ENCODE results near the gene STIM2. TPM values are rescaled to one million over a fixed set of nuclear protein-coding genes. Genes with fewer than 3 reads are reported as not detected.

Gene STIM2
- total RNA-seq, 1 donor from 2014 or later: 21.9 TPM

DNA sequence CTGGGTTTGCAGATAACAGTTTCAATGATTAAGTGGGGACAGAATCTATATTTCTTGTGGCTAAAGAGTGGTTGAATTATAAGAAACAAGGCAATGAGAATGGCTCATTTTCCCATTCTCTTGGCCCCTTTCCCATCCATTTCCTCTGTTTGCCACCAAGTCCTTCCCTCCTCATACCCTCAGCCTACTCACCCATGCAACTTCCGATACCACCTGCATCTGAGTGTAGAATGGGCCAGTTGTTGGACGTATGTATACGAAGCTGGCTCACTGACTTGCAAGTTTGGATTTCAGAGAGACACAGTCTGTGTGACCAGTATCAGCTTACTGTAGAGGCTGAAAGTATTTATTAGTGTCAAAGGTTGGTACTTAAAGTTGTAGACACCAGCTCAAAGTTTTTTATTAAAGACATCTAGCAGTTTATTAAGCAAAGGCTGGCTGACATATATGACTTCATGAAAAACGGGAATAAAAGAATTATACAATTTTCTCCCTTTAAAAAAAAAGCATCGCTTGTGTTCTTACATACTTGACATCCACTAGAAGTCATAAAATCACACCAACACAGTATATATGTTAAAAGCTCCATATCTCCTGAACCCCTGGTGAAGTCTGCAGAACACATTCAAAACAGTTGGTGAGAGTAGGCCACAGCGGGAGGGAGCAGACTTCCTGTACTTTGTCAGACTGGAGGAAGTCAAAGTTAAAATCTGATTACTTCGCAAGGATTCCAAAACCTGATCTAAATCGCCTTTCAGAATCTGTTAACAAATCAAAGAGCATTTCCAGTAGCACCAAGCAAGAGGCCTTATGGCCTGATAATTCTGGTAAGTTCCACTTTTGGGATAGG lies 22.4 kb upstream of the STIM2 start:
- DNase-seq: no peak

DNA sequence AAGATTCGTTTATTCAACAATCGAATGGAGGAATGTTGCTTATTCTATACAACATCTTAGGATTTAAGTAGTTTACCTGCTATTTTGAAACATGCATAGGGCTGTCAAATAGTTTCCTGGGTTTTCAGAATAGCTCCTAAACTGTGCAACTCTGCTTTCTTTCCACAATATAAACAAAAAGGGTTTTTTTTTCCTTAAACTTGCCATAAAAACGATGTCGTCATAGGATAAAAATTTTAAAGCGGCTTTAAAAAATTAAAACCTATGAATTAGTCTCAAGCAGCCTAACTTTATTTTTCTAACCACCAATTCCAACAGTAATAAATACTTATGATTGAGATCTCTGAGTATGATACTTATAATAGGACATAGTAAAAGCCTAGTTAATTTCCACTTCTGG lies 21.6 kb upstream of the STIM2 start:
- DNase-seq: no peak

DNA sequence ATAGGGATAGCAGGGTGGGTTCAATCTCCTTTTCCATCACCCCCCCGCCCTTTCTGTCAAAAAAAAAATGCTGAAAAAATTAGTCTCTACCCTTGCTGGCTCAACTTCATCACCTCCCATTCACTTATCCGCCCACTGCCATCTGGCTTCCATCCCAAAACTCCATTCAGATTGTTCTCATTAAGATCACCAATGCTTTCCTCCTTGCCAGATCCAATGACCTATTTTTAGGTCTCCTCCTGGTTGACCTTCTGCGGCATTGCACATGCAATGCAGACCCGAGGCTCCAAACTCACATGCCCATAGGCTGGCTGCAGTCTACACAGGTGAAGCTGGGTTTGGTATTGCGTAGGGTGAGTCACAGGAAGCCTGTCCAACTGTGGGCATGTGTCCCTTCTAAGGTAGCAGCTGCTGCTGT lies 21.1 kb upstream of the STIM2 start:
- peak; percentile 25 for DNase-seq

DNA sequence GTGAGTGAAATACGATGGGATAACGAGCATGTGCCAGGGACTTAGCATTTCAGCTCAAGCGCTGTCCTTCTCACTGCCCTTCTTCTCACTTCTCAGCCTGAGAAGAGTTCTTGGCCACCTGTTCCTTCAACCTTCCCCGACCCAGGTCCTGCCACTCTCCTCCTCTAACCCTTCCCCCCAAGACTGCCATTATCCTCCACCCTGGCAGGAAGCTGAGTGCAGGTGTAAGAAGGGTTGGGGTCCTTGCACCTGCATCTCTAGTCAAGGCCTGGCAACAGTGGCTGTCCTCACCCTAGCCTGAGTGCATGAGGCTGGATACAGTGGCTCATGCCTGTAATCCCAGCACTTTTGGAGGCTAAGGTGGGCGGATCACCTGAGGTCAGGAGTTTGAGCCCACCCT lies 19.9 kb upstream of the STIM2 start:
- no peak for DNase-seq

DNA sequence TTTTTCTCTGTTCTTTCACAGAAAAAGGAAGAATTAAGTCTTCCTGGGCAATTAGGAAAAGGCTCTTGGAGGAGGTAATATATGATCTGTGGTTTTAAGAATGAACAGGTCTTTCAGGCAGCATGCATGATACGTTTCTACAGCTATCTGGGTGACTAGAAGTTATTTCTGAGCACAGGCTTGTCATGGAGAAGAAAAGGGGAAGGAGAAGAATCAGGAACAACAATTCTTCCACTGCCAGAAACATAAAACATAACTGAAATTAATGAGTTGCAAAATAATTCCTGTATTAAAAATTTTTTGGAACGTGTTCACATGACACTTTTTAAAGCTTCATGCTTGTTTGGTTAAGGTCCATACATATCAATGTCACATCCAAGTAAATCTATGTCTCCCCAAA lies 17.7 kb upstream of the STIM2 start:
- no peak for DNase-seq

DNA sequence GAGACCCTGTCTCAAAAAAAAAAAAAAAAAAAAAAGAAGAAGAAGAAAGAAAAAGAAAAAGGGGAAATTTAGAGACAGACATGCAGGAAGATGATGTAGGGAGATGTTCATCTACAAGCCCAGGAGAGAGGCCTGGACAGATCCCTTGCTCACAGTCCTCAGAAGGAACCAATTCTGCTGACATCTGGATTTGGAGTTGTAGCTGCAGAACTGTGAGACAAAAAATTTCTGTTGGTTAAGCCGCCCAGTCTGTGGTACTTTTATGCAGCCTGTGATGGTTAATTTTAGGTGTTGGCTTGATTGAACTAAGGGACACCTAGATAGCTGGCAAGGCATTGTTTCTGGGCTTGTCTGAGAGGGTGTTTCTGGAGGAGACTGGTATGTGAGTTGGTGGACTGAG lies 10.1 kb upstream of the STIM2 start:
- DNase-seq: no peak

DNA sequence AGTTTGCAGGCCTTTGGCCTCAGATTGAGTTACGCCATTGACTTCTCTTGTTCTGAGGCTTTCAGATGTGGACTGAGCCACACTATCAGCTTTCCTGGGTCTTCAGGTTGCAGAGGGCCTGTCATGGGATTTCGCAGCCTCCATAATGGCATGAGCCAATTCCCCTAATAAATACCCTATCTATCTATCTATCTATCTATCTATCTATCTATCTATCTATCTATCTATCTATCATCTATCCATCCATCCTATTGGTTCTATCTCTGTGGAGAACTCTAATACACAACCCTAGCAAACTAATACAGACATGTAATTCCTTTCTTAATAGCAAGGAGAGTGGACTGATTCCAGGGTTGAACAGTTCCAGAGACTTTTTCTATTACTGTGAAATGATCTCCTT lies 9.5 kb upstream of the STIM2 start:
- DNase-seq: no peak

DNA sequence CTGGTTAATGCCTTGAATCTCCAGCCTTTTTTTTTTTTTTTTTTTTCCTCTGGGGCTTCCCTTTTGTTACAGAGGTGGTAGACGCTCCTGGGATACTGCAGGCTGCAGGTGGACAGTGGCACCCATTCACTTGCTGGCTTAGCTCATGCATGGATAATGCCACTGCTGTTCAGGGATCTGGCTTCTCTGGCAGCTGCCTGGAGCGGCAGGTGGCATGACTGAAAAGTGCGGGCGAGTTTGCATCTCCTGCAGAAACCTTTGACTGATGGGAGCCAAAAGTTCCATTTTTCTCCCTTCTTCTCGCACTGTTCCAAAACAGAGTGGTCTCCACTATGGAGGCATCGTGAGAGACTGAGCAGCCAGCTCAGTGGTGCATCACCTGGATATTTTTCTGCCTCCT lies 5.9 kb upstream of the STIM2 start:
- no peak for DNase-seq

DNA sequence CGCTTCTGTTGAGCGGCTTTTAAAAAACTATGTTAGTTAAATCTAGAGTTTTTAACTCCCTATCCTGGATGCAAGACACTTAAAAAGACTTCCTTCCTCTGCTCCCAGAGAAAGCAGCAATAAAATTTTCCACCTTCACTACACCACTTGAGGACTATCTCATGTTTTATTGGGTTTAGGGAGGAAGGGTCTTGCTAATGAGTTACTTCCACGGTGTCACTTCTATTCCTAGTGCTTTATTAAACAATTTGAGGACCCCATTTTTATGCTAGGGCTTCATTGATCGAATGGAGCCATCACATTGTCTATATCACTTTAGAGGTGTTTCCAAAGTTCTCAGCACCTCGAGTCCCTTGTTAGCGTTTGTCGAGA lies 3.7 kb upstream of the STIM2 start:
- DNase-seq: no peak

DNA sequence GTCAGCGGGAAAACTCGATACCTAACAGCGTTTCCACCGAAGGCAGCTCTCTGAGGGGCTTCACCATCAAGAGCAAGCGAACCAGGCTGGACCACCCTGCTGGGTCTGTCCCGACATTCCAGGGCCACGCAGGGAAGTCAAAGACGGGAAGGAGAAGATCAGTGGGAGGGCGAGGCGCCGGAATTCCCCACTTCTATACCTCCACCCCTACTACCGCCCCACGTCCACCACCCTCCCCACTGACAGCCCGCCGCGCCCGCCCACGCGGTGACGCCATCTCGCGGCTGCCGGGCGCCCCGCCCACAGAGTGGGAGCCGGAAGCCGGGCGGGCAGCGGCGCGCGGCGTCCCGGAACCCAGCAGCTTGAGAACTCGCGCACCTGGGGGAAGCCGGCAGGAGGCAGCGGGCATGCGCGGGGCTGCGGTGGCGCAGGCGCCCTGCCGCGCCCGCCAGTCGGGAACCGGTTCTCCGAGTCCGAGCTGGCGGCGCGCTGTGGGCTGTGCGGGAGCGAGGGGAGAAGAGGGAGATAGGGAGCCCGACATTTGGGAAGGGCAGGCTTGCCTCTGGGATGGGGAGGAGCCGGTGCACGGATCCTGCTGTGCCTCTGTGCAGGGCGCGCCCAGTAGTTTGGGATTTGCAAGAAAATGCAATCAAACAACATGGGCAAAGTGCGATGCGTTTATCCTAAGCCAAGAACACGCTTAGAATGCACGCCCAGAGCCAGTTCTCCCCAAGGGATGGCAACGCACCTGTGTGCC lies 3.2 kb upstream of the STIM2 start:
- peak; percentile 79 for DNase-seq

DNA sequence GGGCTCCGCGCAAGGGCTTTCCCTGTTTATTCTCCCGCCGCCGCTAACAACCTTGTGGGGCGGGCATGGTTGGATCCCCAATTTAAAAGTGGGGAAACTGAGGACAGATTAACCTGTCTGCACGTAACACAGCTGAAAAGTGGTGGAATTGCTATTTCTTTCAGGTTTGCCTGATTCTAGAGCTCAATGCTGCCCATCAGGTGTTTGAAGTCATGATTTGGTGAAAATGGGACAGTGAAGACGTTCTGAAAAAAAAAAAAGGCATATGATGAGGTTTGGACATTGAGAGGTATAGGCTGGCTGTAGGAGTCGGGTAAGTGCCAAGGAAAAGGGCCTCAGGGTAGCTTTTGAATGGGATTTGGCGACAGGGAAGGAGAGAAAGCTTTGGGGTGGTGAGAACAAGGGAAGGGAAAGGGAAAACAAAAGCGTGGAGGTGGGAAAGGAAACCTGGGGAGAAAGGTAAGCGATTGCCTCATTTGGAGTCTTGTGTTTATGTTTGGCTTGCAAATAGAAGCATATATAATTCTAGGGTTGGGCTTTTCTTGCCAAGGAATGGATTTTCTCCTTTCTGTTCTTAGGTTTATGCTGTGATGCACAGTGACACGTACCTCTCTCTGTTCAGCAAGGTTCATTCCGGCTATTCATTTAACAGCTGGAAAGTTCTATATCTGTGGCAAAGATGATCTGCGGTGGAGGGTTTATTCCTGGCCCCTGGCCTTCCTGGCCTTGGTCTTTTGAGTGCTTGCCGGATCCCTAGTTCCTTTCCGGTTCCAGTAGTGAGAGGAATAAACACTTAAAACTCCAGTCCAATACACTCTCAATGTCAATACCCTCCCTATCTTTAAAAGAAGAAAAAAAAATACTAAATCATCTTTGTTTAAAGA lies 2.4 kb upstream of the STIM2 start:
- DNase-seq: no peak

DNA sequence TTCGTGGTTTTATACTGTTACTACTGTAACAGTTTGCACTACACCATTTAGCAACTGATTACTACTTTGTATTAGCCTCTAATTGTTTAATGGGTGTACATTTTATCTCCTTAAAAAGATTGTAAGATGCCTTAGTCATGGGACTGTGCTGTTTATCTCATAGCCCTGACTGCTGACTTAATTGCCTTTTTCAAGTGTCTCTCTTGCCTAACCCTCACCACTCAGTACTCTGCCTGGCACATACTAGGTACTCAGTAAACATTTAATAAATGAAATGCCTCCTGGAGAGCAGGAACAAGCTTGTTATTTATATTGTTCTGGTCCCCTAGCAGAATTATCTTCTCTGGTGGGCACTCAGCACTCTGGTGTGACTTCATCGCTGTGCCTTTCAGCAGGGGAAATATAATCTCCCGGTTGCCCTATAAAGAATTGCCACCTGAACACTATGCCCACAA lies 1.7 kb upstream of the STIM2 start:
- no peak for DNase-seq

DNA sequence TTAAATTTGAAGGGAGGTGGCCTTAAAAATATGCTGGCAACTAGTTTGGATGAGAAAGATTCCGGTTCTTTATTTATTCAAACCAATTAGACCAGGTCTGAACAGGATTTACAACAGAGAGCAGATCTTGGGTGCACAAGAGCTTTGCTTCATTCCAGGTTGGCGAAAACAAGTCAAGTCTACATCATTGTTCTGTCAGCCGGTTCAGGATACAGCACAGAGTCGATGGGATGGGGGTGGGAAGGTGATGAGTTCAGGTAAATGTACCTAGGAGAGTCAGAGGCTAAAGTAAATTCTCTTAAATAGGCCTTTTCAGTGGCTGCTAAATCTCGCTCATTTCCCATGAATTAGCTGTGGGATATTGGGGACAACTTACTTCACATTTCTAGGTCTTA lies 882 bp upstream of the STIM2 start:
- DNase-seq: no peak

DNA sequence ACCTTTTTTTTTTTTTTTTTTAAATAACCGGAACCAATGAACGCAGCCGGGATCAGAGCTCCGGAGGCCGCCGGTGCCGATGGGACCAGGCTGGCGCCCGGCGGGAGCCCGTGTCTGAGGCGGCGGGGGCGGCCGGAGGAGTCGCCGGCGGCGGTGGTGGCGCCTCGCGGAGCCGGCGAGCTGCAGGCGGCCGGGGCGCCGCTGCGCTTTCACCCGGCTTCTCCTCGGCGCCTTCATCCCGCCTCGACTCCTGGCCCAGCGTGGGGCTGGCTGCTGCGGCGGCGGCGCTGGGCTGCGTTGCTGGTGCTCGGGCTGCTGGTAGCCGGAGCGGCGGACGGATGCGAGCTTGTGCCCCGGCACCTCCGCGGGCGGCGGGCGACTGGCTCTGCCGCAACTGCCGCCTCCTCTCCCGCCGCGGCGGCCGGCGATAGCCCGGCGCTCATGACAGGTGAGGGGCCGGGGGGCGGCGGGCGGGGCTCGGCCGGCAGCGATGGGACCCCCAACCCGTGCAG lies 337 bp downstream of the STIM2 start:
- DNase-seq: no peak

DNA sequence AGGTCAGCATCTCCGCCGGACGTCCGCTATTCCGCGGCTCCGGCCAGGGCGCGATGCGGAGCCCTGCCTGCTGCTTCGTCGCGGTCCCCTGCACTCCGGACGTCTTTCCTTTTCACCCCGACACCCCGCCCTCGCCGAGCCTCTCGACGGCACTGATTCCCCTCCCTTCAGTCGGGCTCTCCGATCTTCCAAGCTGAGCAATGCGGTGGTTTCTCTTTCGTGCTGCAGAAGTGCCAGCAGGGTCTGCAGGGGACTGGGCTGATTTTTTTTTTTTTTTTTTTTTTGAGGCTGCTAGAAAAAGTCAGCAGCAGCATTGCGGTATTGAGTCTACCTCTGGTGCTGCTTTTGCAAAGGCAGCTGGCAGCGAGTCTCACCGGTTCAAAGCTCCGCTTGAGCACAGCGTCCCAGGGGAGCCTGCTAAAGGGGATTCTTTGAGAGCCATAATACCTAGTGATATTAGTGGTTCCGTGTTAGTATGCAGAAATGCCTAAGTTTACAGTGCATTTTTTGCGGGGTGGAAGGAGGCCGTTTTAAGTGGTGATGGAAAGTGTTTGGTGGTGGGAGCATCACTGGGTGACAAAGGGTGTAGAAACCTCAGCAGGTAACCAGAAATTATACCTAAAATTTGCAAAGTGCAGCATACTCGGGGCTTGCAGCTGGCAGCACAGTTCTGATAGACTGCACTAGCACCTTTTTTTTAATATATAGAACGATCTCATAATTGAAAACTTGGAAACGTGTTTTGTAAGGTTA lies 969 bp downstream of the STIM2 start:
- DNase-seq: peak; percentile 54

DNA sequence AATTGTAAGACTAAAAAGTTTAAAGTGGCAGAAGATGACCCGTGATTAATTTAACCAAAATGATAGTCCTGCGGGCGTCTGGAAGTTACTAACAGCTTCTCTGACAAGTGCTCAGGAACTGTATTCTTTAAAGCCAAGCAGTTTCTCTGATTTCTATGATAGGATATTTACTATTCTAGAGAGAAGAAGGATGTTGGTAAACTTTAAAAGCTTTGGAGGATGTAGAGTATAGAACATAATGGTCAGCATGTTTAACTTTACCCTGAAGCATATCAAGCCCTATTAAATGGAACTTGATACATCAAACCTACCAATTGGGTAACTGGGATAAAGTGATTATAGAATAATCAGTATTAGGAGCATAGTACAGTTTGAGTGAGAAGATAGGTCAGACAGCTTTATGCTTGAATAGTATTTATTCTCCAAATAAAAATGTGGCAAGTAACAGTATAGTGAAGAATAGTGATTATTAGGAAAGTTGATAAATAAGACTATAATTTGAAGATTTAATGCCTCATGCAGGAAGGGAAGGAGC lies 1.8 kb downstream of the STIM2 start:
- DNase-seq: no peak

DNA sequence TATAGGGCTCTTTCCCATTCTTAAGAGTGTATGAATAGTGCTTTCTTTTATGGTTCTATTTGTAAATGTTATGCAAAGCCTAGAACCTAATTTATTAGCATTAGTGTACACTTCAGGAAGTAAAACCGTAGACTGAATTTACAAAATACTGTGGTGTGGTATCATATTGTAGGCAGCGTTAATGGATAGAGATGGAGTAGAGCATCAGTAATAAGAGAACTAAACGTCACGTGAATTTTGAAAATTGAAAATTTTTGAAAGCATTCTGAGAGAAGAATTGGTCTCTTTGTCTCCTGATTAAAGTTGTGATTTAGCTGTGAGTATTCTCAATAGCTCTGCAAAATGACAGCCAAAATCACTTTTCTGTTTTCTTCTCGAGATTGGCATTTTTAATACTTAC lies 2.9 kb downstream of the STIM2 start:
- DNase-seq: no peak

DNA sequence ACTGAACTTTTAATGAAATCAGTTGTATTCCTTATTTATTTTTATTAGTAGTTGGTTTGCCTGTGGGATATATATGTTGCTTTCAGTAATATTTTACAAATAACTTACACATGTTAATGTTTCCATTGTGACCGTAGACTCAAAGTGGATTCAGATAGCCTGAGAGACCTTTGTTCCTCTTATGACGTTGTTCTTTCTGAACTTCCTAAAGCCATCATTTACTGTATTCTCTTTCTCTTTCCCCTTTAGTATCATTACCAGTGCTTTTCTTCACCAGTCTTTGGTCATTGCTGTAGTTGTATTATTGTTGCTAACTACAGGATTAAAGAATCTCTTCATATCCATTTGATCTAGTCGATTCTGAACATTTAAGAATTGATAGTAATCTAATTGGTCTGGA lies 4.3 kb downstream of the STIM2 start:
- peak; percentile 6 for DNase-seq

DNA sequence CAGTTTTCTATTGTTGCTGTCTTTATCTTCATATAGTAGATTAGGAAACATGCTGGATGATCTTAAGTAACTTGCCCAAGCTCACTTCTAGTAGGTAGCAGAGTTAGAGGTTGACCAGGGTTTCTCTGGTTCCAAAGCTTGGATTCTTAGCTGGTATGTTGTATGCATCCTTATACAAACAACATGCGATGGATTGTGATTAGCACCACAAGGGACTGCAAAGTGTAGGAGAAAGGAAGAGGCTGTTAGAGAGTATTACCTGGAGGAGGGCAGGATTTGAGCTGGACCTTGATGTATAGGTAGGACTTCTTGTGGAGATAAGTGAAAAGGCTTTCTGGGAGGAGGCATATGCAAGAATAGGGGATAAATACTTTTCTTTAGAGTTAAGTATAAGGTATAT lies 5.6 kb downstream of the STIM2 start:
- DNase-seq: no peak

DNA sequence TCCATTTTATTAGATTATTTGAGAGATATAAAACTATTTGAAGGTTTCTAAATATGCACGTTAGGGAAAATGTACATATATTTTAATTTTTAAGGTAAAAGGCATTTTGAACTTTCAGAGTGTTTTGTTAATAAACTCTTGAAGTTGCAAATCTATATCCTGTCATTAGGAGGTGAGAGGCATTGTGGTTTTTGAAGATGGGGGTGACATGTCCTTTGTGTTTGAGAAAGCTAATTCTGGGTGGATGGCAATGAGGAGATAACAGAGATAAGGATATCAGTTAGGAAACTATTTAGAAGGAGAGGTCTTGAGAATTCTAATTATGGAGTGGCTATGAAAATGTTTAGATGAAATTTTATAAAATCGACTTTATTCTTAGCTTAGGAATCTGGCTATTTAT lies 6.1 kb downstream of the STIM2 start:
- no peak for DNase-seq

DNA sequence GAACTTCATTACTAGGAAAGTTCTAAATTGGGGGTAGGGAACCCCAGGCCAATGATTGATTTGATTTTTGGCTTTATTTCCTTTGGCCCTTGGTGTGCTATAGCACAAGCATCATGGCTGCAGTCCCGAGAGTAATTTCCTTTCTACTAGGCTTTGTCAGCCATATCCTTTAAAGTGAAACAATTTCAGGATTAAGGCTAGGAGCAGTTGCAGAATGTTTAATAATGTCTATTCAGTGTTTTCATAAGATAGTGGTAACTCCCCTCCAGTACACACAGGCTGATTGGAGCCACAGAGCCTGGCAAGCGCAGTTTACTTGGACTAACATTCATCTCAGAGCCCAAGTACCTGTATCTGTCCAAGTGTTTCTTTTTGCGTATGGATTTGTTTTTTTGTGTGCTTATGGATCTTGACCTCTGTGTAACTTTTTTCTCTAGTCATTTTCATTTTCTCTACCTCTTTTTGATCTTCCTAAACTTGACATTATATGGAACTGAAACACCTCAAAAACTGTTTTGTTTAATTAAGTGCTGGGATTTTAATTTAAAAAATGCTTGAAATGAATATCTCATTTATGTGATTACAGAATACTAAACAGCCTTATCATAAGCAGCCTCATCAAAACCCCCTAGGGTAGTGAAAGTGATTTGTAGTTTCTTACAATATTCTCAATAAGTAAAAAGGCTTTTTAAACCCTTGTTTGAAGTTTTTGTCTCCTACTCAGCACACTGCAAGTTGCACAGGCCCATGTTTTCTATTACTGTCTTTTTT lies 7.5 kb downstream of the STIM2 start:
- no peak for DNase-seq

Data from skin of body (tissue), 2 donors.